ENCODE measurements around the gene ZFHX3. TPM values are rescaled to one million over a fixed set of nuclear protein-coding genes. Genes with fewer than 3 reads are reported as not detected.

The ZFHX3 gene
- total and polyA plus RNA-seq, 2 donors (not counting 1 experiment from before 2014, with no cell fraction given) = 0.54 to 6.6 TPM

GRCh38 chr16:72789921-72790320 is 258.0 kb downstream of the ZFHX3 start:
- DNase-seq (no peak), ATAC-seq (ENCODE audit: low read depth) (no peak)
- H3K27ac ChIP-seq (ENCODE audit: low read length in 2 of 2) = no peak overlapping the region
- H3K79me2 ChIP-seq (ENCODE audit: control insufficient read depth, insufficient read depth, low read length) = no peaks in the 10 kb centered on the region
- no peaks in the 10 kb centered on the region for H3K9me3 Mint-ChIP-seq (ENCODE audit: insufficient read depth)
- no peak overlapping the region for H2AFZ ChIP-seq (ENCODE audit: insufficient read depth, low read depth, low read length, poor library complexity, severe bottlenecking)
- no peaks in the 10 kb centered on the region for H4K20me1 ChIP-seq (ENCODE audit: control insufficient read depth, insufficient read depth, low read length, poor library complexity, severe bottlenecking)
- peaks cover 0 to 2% (median 0%) of the 10 kb centered on the region in 3 donors for H3K9me3 ChIP-seq (ENCODE audit: control extremely low read depth in 1 of 3, control insufficient read depth in 2 of 3, insufficient read depth in 1 of 3, low read length in 2 of 3)
- peaks cover 0 to 11% (median 0%) of the 10 kb centered on the region in 4 experiments for H3K27me3 ChIP-seq (replicated peaks in 1 of 4; ENCODE audit: control extremely low read depth in 1 of 4, control insufficient read depth in 3 of 4, insufficient read depth in 4 of 4, low read length in 3 of 4)
- no peak overlapping the region for H3K4me3 ChIP-seq (ENCODE audit: control extremely low read depth in 1 of 5, extremely low read depth in 1 of 5, insufficient read depth in 1 of 5, low read depth in 2 of 5, low read length in 4 of 5)
- H3K27me3 Mint-ChIP-seq = peaks cover 4% of the 10 kb centered on the region
- H3K36me3 ChIP-seq (replicated peaks in 1 of 2; ENCODE audit: control extremely low read depth in 1 of 2, control insufficient read depth in 1 of 2, extremely low read depth in 1 of 2, insufficient read depth in 2 of 2, low read length in 1 of 2) = no peaks in the 10 kb centered on the region
- peaks cover 3 to 4% of the 10 kb centered on the region in 2 donors for H3K4me1 ChIP-seq (ENCODE audit: control insufficient read depth in 2 of 2, insufficient read depth in 2 of 2, low read length in 2 of 2)
- ChIA-PET CTCF (interaction anchor here (0.6 kb wide), 1 partner anchor 101 kb away, joined by 3 read pairs; no protein-coding TSS in a partner anchor), POLR2A (interaction anchor here (0.5 kb wide), 1 partner anchor 168 kb away, joined by 4 read pairs; no protein-coding TSS in a partner anchor)
- no peak overlapping the region for H3K4me3 Mint-ChIP-seq
- intact Hi-C loops (cut with micrococcal nuclease) = no loop called here
- peaks cover 14% of the 10 kb centered on the region for H3K4me1 Mint-ChIP-seq
- no peak overlapping the region for H3K27ac Mint-ChIP-seq
- no peak for TF ChIP-seq EZH2 (IDR thresholded peaks at IDR 0.05; ENCODE audit: borderline replicate concordance, insufficient read depth, low read depth, low read length, poor library complexity, severe bottlenecking)
- TF ChIP-seq CTCF (IDR thresholded peaks at IDR 0.05) = no peak
- no peak overlapping the region for H3K4me2 ChIP-seq (replicated peaks; ENCODE audit: low read depth, low read length, poor library complexity, severe bottlenecking)
- H3K9ac ChIP-seq (ENCODE audit: low read length) = no peak overlapping the region
- WGBS (ENCODE audit: insufficient coverage) = 80% methylated on average over 1 of the region's 5 CpGs

GRCh38 chr16:72789465-72789864 is 258.5 kb downstream of the ZFHX3 start:
- H3K4me2 ChIP-seq (replicated peaks; ENCODE audit: low read depth, low read length, poor library complexity, severe bottlenecking) = no peak overlapping the region
- ChIA-PET CTCF (interaction anchor here (0.6 kb wide), 1 partner anchor 101 kb away, joined by 3 read pairs; no protein-coding TSS in a partner anchor), POLR2A (interaction anchor here (0.5 kb wide), 1 partner anchor 167 kb away, joined by 4 read pairs; no protein-coding TSS in a partner anchor)
- Mint-ChIP-seq H3K27me3 (peaks cover 4% of the 10 kb centered on the region), H3K27ac (no peak overlapping the region), H3K9me3 (ENCODE audit: insufficient read depth) (no peaks in the 10 kb centered on the region), H3K4me3 (no peak overlapping the region), H3K4me1 (peaks cover 14% of the 10 kb centered on the region)
- H3K9ac ChIP-seq (ENCODE audit: low read length) = no peak overlapping the region
- H2AFZ ChIP-seq (ENCODE audit: insufficient read depth, low read depth, low read length, poor library complexity, severe bottlenecking) = no peak overlapping the region
- no peaks in the 10 kb centered on the region for H3K36me3 ChIP-seq (replicated peaks in 1 of 2; ENCODE audit: control extremely low read depth in 1 of 2, control insufficient read depth in 1 of 2, extremely low read depth in 1 of 2, insufficient read depth in 2 of 2, low read length in 1 of 2)
- no peaks in the 10 kb centered on the region for H3K79me2 ChIP-seq (ENCODE audit: control insufficient read depth, insufficient read depth, low read length)
- TF ChIP-seq EZH2 (IDR thresholded peaks at IDR 0.05; ENCODE audit: borderline replicate concordance, insufficient read depth, low read depth, low read length, poor library complexity, severe bottlenecking) (no peak), CTCF (IDR thresholded peaks at IDR 0.05) (no peak)
- H3K9me3 ChIP-seq (ENCODE audit: control extremely low read depth in 1 of 3, control insufficient read depth in 2 of 3, insufficient read depth in 1 of 3, low read length in 2 of 3) = peaks cover 0 to 2% (median 0%) of the 10 kb centered on the region in 3 donors
- H4K20me1 ChIP-seq (ENCODE audit: control insufficient read depth, insufficient read depth, low read length, poor library complexity, severe bottlenecking) = no peaks in the 10 kb centered on the region
- H3K27ac ChIP-seq (ENCODE audit: low read length in 2 of 2) = no peak overlapping the region
- H3K27me3 ChIP-seq (replicated peaks in 1 of 4; ENCODE audit: control extremely low read depth in 1 of 4, control insufficient read depth in 3 of 4, insufficient read depth in 4 of 4, low read length in 3 of 4) = peaks cover 0 to 11% (median 0%) of the 10 kb centered on the region in 4 experiments
- DNase-seq (no peak), ATAC-seq (ENCODE audit: low read depth) (no peak)
- WGBS (ENCODE audit: insufficient coverage) = 67% methylated on average over 1 of the region's 7 CpGs
- no peak overlapping the region for H3K4me3 ChIP-seq (ENCODE audit: control extremely low read depth in 1 of 5, extremely low read depth in 1 of 5, insufficient read depth in 1 of 5, low read depth in 2 of 5, low read length in 4 of 5)
- H3K4me1 ChIP-seq (ENCODE audit: control insufficient read depth in 2 of 2, insufficient read depth in 2 of 2, low read length in 2 of 2) = peaks cover 3 to 4% of the 10 kb centered on the region in 2 donors
- intact Hi-C loops (cut with micrococcal nuclease) = no loop called here

Measured in B cell (primary cell).